HFFc6 (cell line): ENCODE results near the gene CNTNAP5. TPM values are rescaled to one million over a fixed set of nuclear protein-coding genes. Genes with fewer than 3 reads are reported as not detected.

ENCODE experiments used
- DNase-seq: peaks from one replicate; pipeline ENCODE4 v3.0.0-alpha.2; 2018
- H3K27ac Mint-ChIP-seq: 2 replicates; pipeline ENCODE4 v1.8.0; 2020; ENCODE audit warnings: mild to moderate bottlenecking, mixed read lengths
- H3K27me3 Mint-ChIP-seq: 2 replicates; pipeline ENCODE4 v1.8.0; 2021; ENCODE audit warnings: mild to moderate bottlenecking, moderate library complexity, mixed read lengths; ENCODE audit not compliant: insufficient read depth
- H3K36me3 Mint-ChIP-seq: 2 replicates; pipeline ENCODE4 v1.8.0; 2021; ENCODE audit warnings: low read depth, mixed read lengths
- H3K4me1 Mint-ChIP-seq: 2 replicates; pipeline ENCODE4 v1.8.0; 2020; ENCODE audit warnings: low read depth, mixed read lengths
- H3K4me3 Mint-ChIP-seq: 2 replicates; pipeline ENCODE4 v1.8.0; 2020; ENCODE audit warnings: mild to moderate bottlenecking, moderate library complexity, mixed read lengths
- H3K9me3 Mint-ChIP-seq: 2 replicates; pipeline ENCODE4 v1.8.0; 2020; ENCODE audit warnings: mild to moderate bottlenecking, mixed read lengths
- CTCF ChIP-seq: fragments of 200-600 bp; sonication (generic); IDR thresholded peaks from 2 replicates; pipeline ENCODE4 v1.5.0; 2021; ENCODE audit warnings: antibody characterized with exemption, mild to moderate bottlenecking
- total RNA-seq, 6 experiments: library from RNA; stranded (reverse); fragmentation: NEBNext Ultra II Directional; extraction: Animal tissue kit (Norgen Biotek cat#: 25700); gene quantifications; 2 replicates in 1 of 6; 3 replicates in 5 of 6; pipeline ENCODE4 v1.2.3, GENCODE V29; 2021

CNTNAP5 gene
- total RNA-seq, 6 experiments from 2014 or later: not detected

GRCh38 chr2:124834331-124834730 lies 809.2 kb downstream of the CNTNAP5 start:
- H3K4me3 Mint-ChIP-seq: no peak overlapping the region
- H3K4me1 Mint-ChIP-seq: no peaks in the 10 kb centered on the region
- no peak overlapping the region for H3K27ac Mint-ChIP-seq
- TF ChIP-seq CTCF: no peak
- H3K27me3 Mint-ChIP-seq: no peaks in the 10 kb centered on the region
- no peak for DNase-seq
- H3K36me3 Mint-ChIP-seq: no peaks in the 10 kb centered on the region
- H3K9me3 Mint-ChIP-seq: peaks cover 43% of the 10 kb centered on the region

GRCh38 chr2:124835331-124835730 lies 810.2 kb downstream of the CNTNAP5 start:
- H3K9me3 Mint-ChIP-seq: peaks cover 50% of the 10 kb centered on the region
- no peak overlapping the region for H3K4me3 Mint-ChIP-seq
- no peaks in the 10 kb centered on the region for H3K36me3 Mint-ChIP-seq
- no peak overlapping the region for H3K27ac Mint-ChIP-seq
- DNase-seq: no peak
- no peak for TF ChIP-seq CTCF
- H3K4me1 Mint-ChIP-seq: no peaks in the 10 kb centered on the region
- H3K27me3 Mint-ChIP-seq: no peaks in the 10 kb centered on the region

- Mint-ChIP-seq H3K36me3 (no peaks in the 10 kb centered on the region), H3K9me3 (peaks cover 48% of the 10 kb centered on the region), H3K4me1 (no peaks in the 10 kb centered on the region), H3K27ac (no peak overlapping the region), H3K4me3 (no peak overlapping the region), H3K27me3 (no peaks in the 10 kb centered on the region)
- no peak for TF ChIP-seq CTCF
- no peak for DNase-seq
These were observed 811.3 kb downstream of the CNTNAP5 start for GRCh38 chr2:124836416-124836815.

- H3K4me3 Mint-ChIP-seq: no peak overlapping the region
- H3K4me1 Mint-ChIP-seq: no peaks in the 10 kb centered on the region
- no peak for TF ChIP-seq CTCF
- peaks cover 52% of the 10 kb centered on the region for H3K9me3 Mint-ChIP-seq
- no peak for DNase-seq
- no peak overlapping the region for H3K27ac Mint-ChIP-seq
- no peaks in the 10 kb centered on the region for H3K27me3 Mint-ChIP-seq
- H3K36me3 Mint-ChIP-seq: no peaks in the 10 kb centered on the region
These were observed 812.4 kb downstream of the CNTNAP5 start for GRCh38 chr2:124837496-124837895.

- no peak overlapping the region for H3K27ac Mint-ChIP-seq
- no peaks in the 10 kb centered on the region for H3K27me3 Mint-ChIP-seq
- no peak overlapping the region for H3K4me3 Mint-ChIP-seq
- H3K4me1 Mint-ChIP-seq: no peaks in the 10 kb centered on the region
- DNase-seq: no peak
- H3K36me3 Mint-ChIP-seq: no peaks in the 10 kb centered on the region
- TF ChIP-seq CTCF: no peak
- peaks cover 57% of the 10 kb centered on the region for H3K9me3 Mint-ChIP-seq
These were observed 813.3 kb downstream of the CNTNAP5 start for GRCh38 chr2:124838406-124838805.

- Mint-ChIP-seq H3K27ac (no peak overlapping the region), H3K4me1 (no peaks in the 10 kb centered on the region), H3K36me3 (no peaks in the 10 kb centered on the region), H3K9me3 (peaks cover 26% of the 10 kb centered on the region), H3K4me3 (no peak overlapping the region), H3K27me3 (no peaks in the 10 kb centered on the region; the same call in 1 of the 2 replicates)
- DNase-seq: no peak
- no peak for TF ChIP-seq CTCF
These were observed 842.2 kb downstream of the CNTNAP5 start for GRCh38 chr2:124867247-124867646.
